Neuronal stem cell (in vitro differentiated cells): ENCODE measurements around the gene AATF. TPM values are rescaled to one million over a fixed set of nuclear protein-coding genes. Genes with fewer than 3 reads are reported as not detected.

Experiments
- DNase-seq: peaks from one replicate; pipeline ENCODE4 v3.0.0-alpha.2; 2013; ENCODE audit warnings: low spot score
- H2AFZ ChIP-seq: one replicate; pipeline ENCODE4 v1.6.1; 2013; ENCODE audit warnings: mild to moderate bottlenecking, low read length, inconsistent platforms
- H2AK5ac ChIP-seq: 2 replicates; pipeline ENCODE4 v1.6.1; 2013; ENCODE audit warnings: low read depth, mild to moderate bottlenecking, inconsistent platforms, low read length, moderate library complexity, mixed read lengths
- H2BK120ac ChIP-seq: 2 replicates; pipeline ENCODE4 v1.6.1; 2013; ENCODE audit warnings: low read depth, mild to moderate bottlenecking, inconsistent platforms, low read length, moderate library complexity, mixed read lengths
- H2BK12ac ChIP-seq: one replicate; pipeline ENCODE4 v1.6.1; 2013; ENCODE audit warnings: low read length, inconsistent platforms
- H2BK15ac ChIP-seq: 2 replicates; pipeline ENCODE4 v1.6.1; 2013; ENCODE audit warnings: mild to moderate bottlenecking, low read length, inconsistent platforms, mixed read lengths
- H2BK5ac ChIP-seq: one replicate; pipeline ENCODE4 v1.6.1; 2013; ENCODE audit warnings: inconsistent platforms, mild to moderate bottlenecking, low read length, moderate library complexity
- H3K14ac ChIP-seq: one replicate; pipeline ENCODE4 v1.6.1; 2013; ENCODE audit warnings: low read length, inconsistent platforms
- H3K18ac ChIP-seq: 2 replicates; pipeline ENCODE4 v1.6.1; 2013; ENCODE audit warnings: low read length, inconsistent platforms
- H3K23ac ChIP-seq: 2 replicates; pipeline ENCODE4 v1.6.1; 2013; ENCODE audit warnings: low read depth, mild to moderate bottlenecking, mixed read lengths, low read length, inconsistent platforms; ENCODE audit not compliant: poor library complexity
- H3K27ac ChIP-seq: replicated peaks from 3 replicates; pipeline ENCODE4 v1.5.1; 2013; ENCODE audit warnings: low read length, inconsistent platforms
- H3K27me3 ChIP-seq, 3 experiments: 2 replicates each; pipeline ENCODE4 v1.6.1; 2013; ENCODE audit warnings: low read length in 3 of 3, mild to moderate bottlenecking in 2 of 3, inconsistent platforms in 1 of 3, low read depth in 1 of 3, mixed read lengths in 1 of 3, moderate library complexity in 1 of 3; ENCODE audit not compliant: control insufficient read depth in 3 of 3, insufficient read depth in 3 of 3
- H3K36me3 ChIP-seq, 2 donors: replicated peaks in 1 of 2; 2 replicates each; pipeline ENCODE4 v1.6.1; 2013; ENCODE audit warnings: low read length in 2 of 2; ENCODE audit not compliant: control insufficient read depth in 2 of 2, insufficient read depth in 2 of 2
- H3K4ac ChIP-seq: 2 replicates; pipeline ENCODE4 v1.6.1; 2013; ENCODE audit warnings: inconsistent platforms, mild to moderate bottlenecking, low read length, moderate library complexity
- H3K4me1 ChIP-seq, 2 donors: 1 replicate in 1 of 2; 2 replicates in 1 of 2; pipeline ENCODE4 v1.6.1; 2013; ENCODE audit warnings: low read length in 2 of 2, low read depth in 1 of 2; ENCODE audit not compliant: control insufficient read depth in 2 of 2, insufficient read depth in 1 of 2
- H3K4me2 ChIP-seq: one replicate; pipeline ENCODE4 v1.6.1; 2013; ENCODE audit warnings: mild to moderate bottlenecking, low read length, inconsistent platforms; ENCODE audit not compliant: insufficient read depth, poor library complexity, severe bottlenecking
- H3K4me3 ChIP-seq, 2 donors: 2 replicates each; pipeline ENCODE4 v1.5.1; 2013; ENCODE audit warnings: low read length in 2 of 2, mild to moderate bottlenecking in 2 of 2, inconsistent platforms in 1 of 2, moderate library complexity in 1 of 2
- H3K79me1 ChIP-seq: one replicate; pipeline ENCODE4 v1.6.1; 2013; ENCODE audit warnings: low read depth, mild to moderate bottlenecking, inconsistent platforms, low read length, moderate library complexity
- H3K9ac ChIP-seq: one replicate; pipeline ENCODE4 v1.6.1; 2013; ENCODE audit warnings: mild to moderate bottlenecking, low read depth, low read length, inconsistent platforms; ENCODE audit not compliant: poor library complexity
- H3K9me3 ChIP-seq, 2 donors: replicated peaks in 1 of 2; 2 replicates each; pipeline versions ENCODE3 to v1.6.1; 2013; ENCODE audit warnings: low read length in 2 of 2, mild to moderate bottlenecking in 2 of 2, inconsistent platforms in 1 of 2, low read depth in 1 of 2, mixed read lengths in 1 of 2, moderate library complexity in 1 of 2; ENCODE audit not compliant: control insufficient read depth in 2 of 2, insufficient read depth in 1 of 2
- H4K8ac ChIP-seq: one replicate; pipeline ENCODE4 v1.6.1; 2013; ENCODE audit warnings: low read depth, mild to moderate bottlenecking, inconsistent platforms, low read length, moderate library complexity
- H4K91ac ChIP-seq: one replicate; pipeline ENCODE4 v1.6.1; 2013; ENCODE audit warnings: low read length, low read depth, mild to moderate bottlenecking, inconsistent platforms; ENCODE audit not compliant: poor library complexity
- WGBS, 2 donors: extraction: QIAGEN DNeasy Blood & Tissue Kit; methylation state at CpG; one replicate each; pipeline ENCODE4 v1.1.7; 2013; ENCODE audit warnings: missing lambda C conversion rate in 2 of 2, mixed read lengths in 1 of 2; ENCODE audit not compliant: insufficient read length in 2 of 2, insufficient replicate concordance in 1 of 2; ENCODE audit errors: extremely low coverage in 2 of 2; 5-methylcytosine and 5-hydroxymethylcytosine counted together
- small RNA-seq: library from polyadenylated mRNA; stranded (forward); fragments of <200 nt; extraction: miRNeasy Mini kit (QIAGEN cat#:217004); gene quantifications from one replicate; pipeline ENCODE3, GENCODE V24; 2013; ENCODE audit not compliant: insufficient read depth

Gene AATF

DNA sequence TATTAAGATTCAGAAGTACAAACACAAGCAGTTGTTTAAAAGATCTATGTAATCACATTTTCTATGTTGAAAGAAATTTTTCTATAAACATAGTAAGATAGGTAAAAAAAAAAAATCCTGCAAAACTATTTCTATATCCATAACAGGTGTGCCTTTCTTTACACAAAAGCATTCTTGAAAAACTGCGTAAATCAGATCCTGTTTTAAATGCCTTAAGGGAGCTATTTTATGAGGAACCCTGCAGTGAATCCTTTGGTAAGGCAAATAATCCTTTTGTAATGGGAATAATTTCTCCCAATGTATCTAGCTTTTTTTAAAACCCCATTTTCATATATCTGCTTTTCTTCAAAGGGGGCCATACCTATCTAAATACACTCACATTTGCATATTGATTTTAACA lies 157.3 kb downstream of the AATF start:
- H3K23ac ChIP-seq: no peak overlapping the region
- no CpG with 5 or more reads among the region's 1 CpG for WGBS, 2 donors
- H2AK5ac ChIP-seq: no peak overlapping the region
- no peak overlapping the region for H2BK12ac ChIP-seq
- H3K27ac ChIP-seq: no peak overlapping the region
- no peak overlapping the region for H2BK15ac ChIP-seq
- no peak overlapping the region for H3K4ac ChIP-seq
- H3K27me3 ChIP-seq: no peaks in the 10 kb centered on the region
- no peak overlapping the region for H2AFZ ChIP-seq
- H4K8ac ChIP-seq: no peak overlapping the region
- H3K14ac ChIP-seq: no peak overlapping the region
- H3K36me3 ChIP-seq: peaks cover 25 to 96% of the 10 kb centered on the region in 2 donors
- H2BK5ac ChIP-seq: no peak overlapping the region
- H3K4me2 ChIP-seq: no peak overlapping the region
- no peaks in the 10 kb centered on the region for H3K9me3 ChIP-seq
- no peak overlapping the region for H2BK120ac ChIP-seq
- peaks cover 0 to 14% of the 10 kb centered on the region in 2 donors for H3K4me1 ChIP-seq
- H4K91ac ChIP-seq: no peak overlapping the region
- no peak overlapping the region for H3K18ac ChIP-seq
- no peak overlapping the region for H3K9ac ChIP-seq
- no peak overlapping the region for H3K4me3 ChIP-seq
- H3K79me1 ChIP-seq: peaks cover 2% of the 10 kb centered on the region
- DNase-seq: no peak

Small RNAs within 50 kb of the gene (small RNA-seq; reads per million reads assigned to genes)
- not detected for gene AC243773.2
- gene MIR2909: not detected
